GM21717 (cell line): Measurements from ENCODE around the gene PHF10.
"Not testable (repeated sequence)": the region's sequence is repeated elsewhere in the genome, so short reads cannot be mapped to it uniquely, and the experiment has no call there.

Experiments
- ATAC-seq: cut with Tn5 transposase; IDR thresholded peaks from one replicate; pipeline ENCODE4 v1.9.1; 2021; ENCODE audit warnings: mild to moderate bottlenecking, moderate library complexity; ENCODE audit not compliant: unreplicated experiment

The PHF10 gene

DNA sequence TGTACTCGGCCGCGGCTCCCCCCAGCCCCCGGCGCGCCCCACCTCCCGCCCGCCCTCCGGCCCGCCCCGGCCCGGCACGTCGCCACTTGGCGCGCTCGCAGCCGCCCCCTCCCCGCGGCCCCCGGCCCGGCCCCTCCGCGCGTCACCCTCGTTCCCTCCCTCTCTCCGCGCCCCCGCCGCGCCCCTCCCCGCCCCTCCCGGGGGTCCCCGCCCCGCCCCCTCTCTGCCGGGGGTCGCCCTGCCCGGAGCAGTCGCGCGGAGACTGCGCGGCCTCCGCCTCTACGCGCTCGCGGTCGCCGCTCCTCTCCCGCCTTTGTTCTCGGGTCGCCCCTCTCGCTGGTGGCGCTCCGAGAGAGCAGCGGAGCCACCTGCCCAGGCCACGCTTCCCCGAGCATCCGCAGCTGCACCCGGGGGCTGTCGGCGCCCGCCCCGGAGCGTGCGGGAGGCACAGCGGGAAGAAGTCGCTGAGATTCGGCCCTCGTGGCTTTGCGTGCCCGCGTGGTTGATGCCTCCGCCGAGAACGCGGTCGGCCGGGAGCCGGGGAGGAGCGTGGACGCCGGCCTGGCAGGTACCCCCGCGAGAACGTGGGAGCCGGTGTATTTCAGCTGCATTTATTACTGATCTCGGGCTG is at the start of gene PHF10:
TSS of gene PHF10 (minus strand) at position 7 of the 631 bp plus-strand sequence. CDS start 569 bp downstream, outside the sequence.
- ATAC-seq = peak; percentile 39

DNA sequence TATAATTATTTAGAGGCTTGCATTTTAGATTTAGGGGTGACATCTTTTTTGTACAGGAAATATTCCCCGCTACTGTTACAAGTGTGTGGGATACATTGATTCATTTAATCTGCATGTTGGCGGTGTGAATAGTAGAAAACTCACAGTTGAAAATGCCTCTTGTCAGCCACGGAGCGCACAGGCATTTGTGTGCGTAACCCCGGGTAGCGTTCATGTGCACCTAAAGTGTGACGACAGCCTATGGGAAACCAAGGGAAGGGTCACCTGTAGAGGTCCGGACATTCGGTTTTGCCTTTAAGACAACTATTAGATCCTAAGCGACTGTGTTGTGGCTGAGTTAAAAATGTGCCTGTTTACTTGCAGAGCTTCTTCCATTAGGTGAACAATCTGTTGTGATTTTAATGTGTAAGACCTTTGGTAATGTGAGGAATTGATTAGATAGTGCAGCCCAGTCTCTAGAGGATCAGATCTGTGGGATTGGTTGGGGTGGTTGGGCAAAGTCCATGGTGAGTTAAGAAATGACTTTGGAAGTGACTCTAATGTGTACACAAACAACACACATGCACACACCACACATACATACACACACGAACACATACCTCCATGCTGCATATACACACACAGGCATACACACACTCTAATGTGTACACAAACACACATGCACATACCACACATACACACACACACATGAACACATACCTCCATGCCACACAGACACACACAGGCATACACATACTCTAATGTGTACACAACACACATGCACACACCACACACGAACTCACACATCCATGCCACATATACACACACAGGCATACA is 42.8 kb upstream of the PHF10 start:
- no peak for ATAC-seq

DNA sequence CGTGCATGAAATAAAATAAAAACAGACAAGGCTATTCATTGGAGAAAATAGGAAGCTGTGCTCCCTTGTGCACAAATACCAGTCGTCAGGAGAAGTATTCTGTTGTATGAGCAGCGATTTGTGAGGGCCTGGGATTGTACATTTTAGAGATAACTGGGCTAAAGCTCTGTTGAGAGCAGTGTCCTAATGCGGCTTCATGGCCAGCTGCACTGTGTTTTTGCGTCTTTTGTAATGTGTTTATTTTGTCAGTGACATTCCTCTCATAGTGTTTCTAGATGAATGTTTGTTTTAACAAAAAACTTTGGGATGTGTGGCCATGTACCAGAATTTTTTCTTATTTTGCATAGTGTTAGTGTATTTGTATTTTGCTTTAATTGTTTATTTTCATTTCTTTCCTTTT is 41.9 kb upstream of the PHF10 start:
- no peak for ATAC-seq

DNA sequence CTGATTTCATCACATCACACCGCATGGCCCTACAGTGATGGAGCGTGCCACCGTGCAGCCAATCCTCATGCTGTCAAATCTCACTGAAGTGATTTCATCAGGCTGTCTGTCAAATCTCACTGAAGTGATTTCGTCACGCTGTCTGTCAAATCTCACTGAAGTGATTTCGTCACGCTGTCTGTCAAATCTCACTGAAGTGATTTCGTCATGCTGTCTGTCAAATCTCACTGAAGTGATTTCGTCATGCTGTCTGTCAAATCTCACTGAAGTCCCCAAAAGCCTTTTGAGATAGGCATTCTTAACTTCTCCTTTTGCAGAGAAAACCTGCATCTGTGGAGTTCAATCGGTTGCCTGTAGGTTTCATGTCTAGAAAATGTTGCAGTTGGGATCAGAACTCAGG is 41.5 kb upstream of the PHF10 start:
- not testable (repeated sequence) for ATAC-seq

DNA sequence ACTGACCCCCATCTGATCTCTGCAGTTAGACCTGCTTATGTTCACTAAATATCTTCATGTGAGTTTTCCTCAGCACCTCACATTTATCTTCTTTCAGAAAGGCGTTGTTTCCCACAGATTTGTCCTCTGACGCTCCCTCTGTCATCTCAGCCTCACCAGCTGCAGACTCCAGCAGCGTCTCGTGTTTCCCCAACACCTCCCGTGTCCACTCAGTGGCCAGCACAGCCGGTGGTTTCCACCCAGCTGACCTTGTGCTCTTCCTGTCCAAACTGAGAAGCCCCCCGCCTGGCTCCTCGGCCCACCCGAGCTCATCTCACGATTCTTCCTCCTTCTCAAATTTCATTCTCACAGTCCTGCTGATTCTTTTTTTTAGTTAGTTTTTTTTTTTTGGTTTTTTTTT is 39.6 kb upstream of the PHF10 start:
- ATAC-seq = no peak

DNA sequence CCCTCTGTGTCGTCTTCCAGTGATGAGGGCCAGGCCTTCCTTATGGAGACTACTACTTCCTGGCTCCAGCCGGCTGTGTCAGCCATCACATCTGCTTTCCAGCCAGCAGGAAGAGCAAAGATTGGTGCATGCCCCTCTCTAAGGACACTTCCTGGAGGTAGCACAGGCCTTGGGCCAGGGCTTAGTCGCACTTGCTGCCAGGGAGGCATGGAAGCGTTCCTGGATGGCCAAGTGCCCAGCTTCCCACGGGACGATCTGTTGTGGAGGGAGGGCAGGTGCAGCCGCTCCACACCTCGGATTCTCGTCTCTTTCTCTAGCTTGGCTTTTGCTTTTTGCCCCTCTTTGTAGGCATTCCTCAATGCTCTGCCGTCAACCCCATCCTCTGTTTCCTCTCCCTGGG is 39.0 kb upstream of the PHF10 start:
- ATAC-seq = no peak

GRCh38 chr6:169755162-169755561 is 30.9 kb upstream of the PHF10 start:
- no peak for ATAC-seq

- ATAC-seq = no peak
Measured at GRCh38 chr6:169752074-169752623, 27.8 kb upstream of the PHF10 start.

- ATAC-seq = peak; percentile 98
Measured at GRCh38 chr6:169751242-169752073, 27.2 kb upstream of the PHF10 start, which contains the start of the genes DYNLT2 and ERMARD. TSS of gene DYNLT2 (minus strand) at chr6:169751572. CDS start at chr6:169751458, 114 bp downstream. TSS of gene ERMARD (plus strand) at chr6:169751622. CDS start at chr6:169751658, 36 bp downstream.

DNA sequence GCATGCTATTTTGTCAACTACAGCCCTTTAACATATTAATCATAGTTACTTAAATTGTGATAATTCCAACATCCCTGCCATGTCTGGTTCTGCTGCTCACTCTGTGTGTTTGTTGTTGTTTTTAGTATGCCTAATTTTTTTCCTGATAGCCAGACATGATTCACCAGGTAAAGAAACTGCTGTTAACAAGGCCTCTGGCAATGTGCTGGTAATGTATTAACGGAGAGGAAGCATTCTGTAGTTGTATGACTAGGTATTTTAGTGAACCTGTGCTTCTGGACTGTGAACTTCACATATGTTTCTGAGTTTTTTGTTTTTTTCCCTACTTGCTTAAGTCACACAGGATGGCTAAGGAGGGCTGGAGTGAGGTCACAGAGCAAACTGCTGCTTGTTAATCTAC is 22.3 kb upstream of the PHF10 start:
- ATAC-seq = no peak

GRCh38 chr6:169745405-169745804 is 21.1 kb upstream of the PHF10 start:
- ATAC-seq = no peak

- no peak for ATAC-seq
Measured at GRCh38 chr6:169741344-169741743, 17.0 kb upstream of the PHF10 start.

GRCh38 chr6:169738976-169739529 is 14.8 kb upstream of the PHF10 start:
- ATAC-seq = no peak

DNA sequence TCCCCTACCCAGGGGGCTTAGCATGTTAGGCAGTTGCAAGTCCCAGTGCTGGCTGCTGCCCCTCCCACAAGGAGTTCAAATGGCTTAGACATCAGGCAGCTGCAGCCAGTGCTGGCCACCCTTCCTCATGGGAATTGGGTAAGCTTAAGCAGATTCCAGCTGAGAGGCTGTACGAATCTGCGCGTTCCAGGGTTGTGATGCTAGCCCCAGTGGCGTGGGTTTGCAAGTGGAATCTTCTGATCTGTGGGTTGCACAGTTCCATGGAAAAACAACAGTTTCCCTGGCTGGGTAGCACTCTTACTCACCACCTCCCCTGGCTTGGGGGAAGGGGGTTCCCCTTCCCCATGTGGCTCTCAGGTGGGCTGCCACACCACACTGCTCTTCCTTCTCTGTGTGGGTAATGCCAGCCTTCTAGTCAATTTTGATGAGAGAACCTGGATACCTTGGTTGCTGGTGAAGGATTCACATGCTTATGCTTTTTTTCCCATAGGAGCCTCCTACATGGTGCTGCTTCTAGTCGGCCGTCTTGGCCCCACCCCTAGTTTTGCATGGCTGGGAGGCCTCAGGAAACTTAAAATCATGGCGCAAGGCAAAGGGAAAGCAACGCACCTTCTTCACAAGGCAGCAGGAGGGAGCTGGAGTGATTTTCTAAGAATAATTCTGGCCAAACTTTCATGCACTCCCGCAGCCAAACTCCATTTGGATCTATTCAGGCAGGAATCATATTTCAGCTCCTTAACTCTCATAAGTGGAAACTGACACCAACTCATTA is 14.1 kb upstream of the PHF10 start:
- no peak for ATAC-seq

- no peak for ATAC-seq
Measured at GRCh38 chr6:169729961-169730360, 5.7 kb upstream of the PHF10 start.

GRCh38 chr6:169726963-169727362 is 2.7 kb upstream of the PHF10 start:
- ATAC-seq = no peak

DNA sequence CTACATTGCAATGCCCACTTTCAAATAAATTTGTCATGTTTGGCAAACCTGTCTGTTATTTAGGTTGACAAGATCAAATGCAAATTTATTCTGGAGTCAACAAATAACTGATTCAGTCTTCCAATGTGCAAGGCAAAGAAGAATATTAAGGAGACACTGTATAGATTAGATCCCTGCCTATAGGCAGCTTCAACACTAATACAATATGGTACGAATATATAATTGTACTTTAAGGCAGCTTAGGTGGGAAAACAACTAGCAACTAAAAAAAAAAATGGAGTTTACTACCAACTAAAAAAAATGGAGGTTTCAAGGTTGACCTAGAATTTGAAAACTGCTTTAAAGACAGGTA is 1.7 kb upstream of the PHF10 start:
- ATAC-seq = no peak

- peak; percentile 10 for ATAC-seq
Measured at GRCh38 chr6:169725125-169726048, 1.1 kb upstream of the PHF10 start.

DNA sequence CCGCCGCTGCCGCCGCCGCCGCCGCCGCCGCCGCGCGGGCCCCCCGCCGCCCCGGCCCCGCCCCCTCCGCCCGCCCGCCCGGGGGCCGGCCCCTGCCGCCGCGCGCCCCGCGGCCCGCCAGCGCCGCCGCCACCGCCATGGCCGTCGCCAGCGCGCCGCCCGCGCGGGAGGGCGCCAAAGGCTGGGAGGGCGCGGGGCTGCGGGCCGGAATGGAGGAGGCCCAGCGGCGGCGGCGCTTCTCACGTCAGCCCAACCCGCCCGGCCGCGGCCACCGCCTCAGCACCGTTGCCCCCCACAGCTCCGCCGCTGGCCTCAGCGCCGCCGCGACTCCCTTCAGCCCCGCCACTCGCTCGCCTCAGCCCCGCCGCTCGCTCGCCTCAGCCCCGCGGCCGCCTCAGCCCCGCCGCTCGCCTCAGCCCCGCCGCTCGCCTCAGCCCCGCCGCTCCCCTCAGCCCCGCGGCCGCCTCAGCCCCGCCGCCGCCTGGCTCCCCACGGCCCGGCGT is 258 bp downstream of the PHF10 start:
- ATAC-seq = peak; percentile 39
